A549 (cell line): ENCODE measurements around the gene ZNF106. TPM values are rescaled to one million over a fixed set of nuclear protein-coding genes. Genes with fewer than 3 reads are reported as not detected.

ENCODE experiments used
- ATAC-seq, 2 experiments: fragments of 200-7000 bp in 1 of 2; fragments of >200 bp in 1 of 2; cut with Nextera tagmentation in 1 of 2; cut with Tn5 transposase in 1 of 2; 3 replicates each; pipeline versions ENCODE4 v1.8.0 to v1.9.1; 2018 to 2020; ENCODE audit warnings: mild to moderate bottlenecking in 1 of 2, moderate library complexity in 1 of 2
- CTCF ChIA-PET: fragments of 300-600 bp; sonication (Branson Sonifier 250); formaldehyde crosslinking; extraction: SDS; loops from one replicate; lab custom pipeline; 2021; ENCODE audit warnings: antibody characterized with exemption, inconsistent platforms; lab: Yijun Ruan, JAX
- POLR2A ChIA-PET: fragments of 350-600 bp; formaldehyde crosslinking; extraction: SDS; loops from one replicate; lab custom pipeline; 2021; ENCODE audit warnings: antibody characterized with exemption, inconsistent platforms; lab: Yijun Ruan, JAX
- DNase-seq, 2 experiments: peaks; one replicate each; pipeline versions ENCODE4 v3.0.0 to v3.0.0-alpha.2; 2011 to 2016; ENCODE audit warnings: low read depth in 1 of 2, low spot score in 1 of 2
- FAIRE-seq: peaks from 2 replicates; lab custom pipeline; 2011; peaks lifted over from hg19 to GRCh38; lab: Jason Lieb, UNC
- H3K27ac ChIP-seq, 2 experiments: fragments of >200 bp; sonication (Bioruptor Twin); formaldehyde crosslinking; 3 replicates each; pipeline ENCODE4 v1.5.1; 2016 to 2017
- H3K4me1 ChIP-seq: fragments of >200 bp; sonication (Bioruptor Twin); formaldehyde crosslinking; 3 replicates; pipeline ENCODE4 v1.6.1; 2016
- H3K4me2 ChIP-seq: fragments of >200 bp; sonication (Bioruptor Twin); formaldehyde crosslinking; 3 replicates; pipeline ENCODE4 v1.6.1; 2016
- H3K4me3 ChIP-seq: fragments of >200 bp; sonication (Bioruptor Twin); formaldehyde crosslinking; 3 replicates; pipeline ENCODE4 v1.5.1; 2016
- H3K9me3 ChIP-seq: fragments of >200 bp; sonication (Bioruptor Twin); formaldehyde crosslinking; 3 replicates; pipeline ENCODE4 v1.6.1; 2016
- ATOH8 ChIP-seq: fragments of 250-450 bp; sonication (Bioruptor Pico); IDR thresholded peaks from 2 replicates; pipeline ENCODE4 v1.5.0; 2020; ENCODE audit warnings: low read depth, mild to moderate bottlenecking, moderate library complexity
- BCL3 ChIP-seq: fragments of >200 bp; sonication (Bioruptor Twin); formaldehyde crosslinking; IDR thresholded peaks from 3 replicates; pipeline ENCODE4 v1.6.1; 2016
- CEBPB ChIP-seq, 2 experiments: fragments of >200 bp in 1 of 2; sonication (Bioruptor Twin) in 1 of 2; formaldehyde crosslinking in 1 of 2; IDR thresholded peaks; 2 replicates each; pipeline ENCODE4 v1.6.1; 2012 to 2016
- CHD4 ChIP-seq: fragments of 200-600 bp; sonication (generic); IDR thresholded peaks from 2 replicates; pipeline ENCODE4 v1.6.1; 2016; ENCODE audit warnings: antibody characterized with exemption, mild to moderate bottlenecking, borderline replicate concordance
- CTCF ChIP-seq: fragments of >200 bp; sonication (Bioruptor Twin); formaldehyde crosslinking; IDR thresholded peaks from 3 replicates; pipeline ENCODE4 v1.5.1; 2016
- E2F6 ChIP-seq: IDR thresholded peaks from 2 replicates; pipeline ENCODE4 v1.6.1; 2012; ENCODE audit warnings: low read depth, borderline replicate concordance
- EHF ChIP-seq: fragments of 250-450 bp; sonication (Bioruptor Pico); IDR thresholded peaks from 2 replicates; pipeline ENCODE4 v1.5.0; 2020; ENCODE audit warnings: mild to moderate bottlenecking
- FOSB ChIP-seq: fragments of 250-450 bp; sonication (Bioruptor Pico); IDR thresholded peaks from 2 replicates; pipeline ENCODE4 v1.5.0; 2020; ENCODE audit warnings: mild to moderate bottlenecking, moderate library complexity
- GATA3 ChIP-seq: IDR thresholded peaks from 2 replicates; pipeline ENCODE4 v1.6.1; 2012; ENCODE audit warnings: borderline replicate concordance
- HDAC2 ChIP-seq: fragments of 200-600 bp; sonication (generic); IDR thresholded peaks from 2 replicates; pipeline ENCODE4 v1.6.1; 2016
- HEYL ChIP-seq: fragments of 250-450 bp; sonication (Bioruptor Pico); IDR thresholded peaks from 2 replicates; pipeline ENCODE4 v1.8.0; 2021; ENCODE audit warnings: mild to moderate bottlenecking, moderate library complexity
- HOXA7 ChIP-seq: fragments of 250-450 bp; sonication (Bioruptor Pico); IDR thresholded peaks from 2 replicates; pipeline ENCODE4 v1.5.0; 2020; ENCODE audit warnings: mild to moderate bottlenecking, moderate library complexity
- HOXB13 ChIP-seq: fragments of 250-450 bp; sonication (Bioruptor Pico); IDR thresholded peaks from 2 replicates; pipeline ENCODE4 v1.5.0; 2020; ENCODE audit warnings: low read depth, mild to moderate bottlenecking, moderate library complexity
- KDM5A ChIP-seq: fragments of 200-600 bp; sonication (generic); IDR thresholded peaks from 2 replicates; pipeline ENCODE4 v1.6.1; 2016; ENCODE audit warnings: antibody characterized with exemption, mild to moderate bottlenecking
- MAX ChIP-seq: IDR thresholded peaks from 2 replicates; pipeline ENCODE4 v1.6.1; 2012
- MAZ ChIP-seq: fragments of 150-350 bp; IDR thresholded peaks from 2 replicates; pipeline ENCODE4 v1.6.1; 2014; ENCODE audit warnings: antibody characterized with exemption, low read depth, low read length, borderline replicate concordance
- PHF8 ChIP-seq: fragments of 200-600 bp; sonication (generic); IDR thresholded peaks from 2 replicates; pipeline ENCODE4 v1.6.1; 2016; ENCODE audit warnings: low read depth, mild to moderate bottlenecking, antibody characterized with exemption, moderate library complexity, borderline replicate concordance
- ZFP36 ChIP-seq: fragments of 450-650 bp; IDR thresholded peaks from 2 replicates; pipeline ENCODE4 v1.6.1; 2014; ENCODE audit warnings: borderline replicate concordance; ENCODE audit not compliant: partially characterized antibody
- WGBS: methylation state at CpG from one replicate; pipeline ENCODE4 v1.1.6; 2017; ENCODE audit errors: missing lambda C conversion rate; 5-methylcytosine and 5-hydroxymethylcytosine counted together
- polyA plus RNA-seq, 4 experiments: library from polyadenylated mRNA; depleted of rRNA in 3 of 4; stranded (reverse); fragments of >200 nt; fragmentation: RNase III in 1 of 4; extraction: RNeasy Plus Mini Kit Qiagen cat#74134 plus additional on column Dnase treatment in 1 of 4; gene quantifications; 2 replicates in 3 of 4; 3 replicates in 1 of 4; pipeline ENCODE4 v1.2.3, GENCODE V29; 2011 to 2017

Gene ZNF106
- polyA plus RNA-seq, 2 of the 4 experiments (the other 2 are of a cell fraction), result 7.8 to 19.3 TPM

GRCh38 chr15:42411884-42412283, 79.1 kb downstream of the ZNF106 start:
- H3K4me2 ChIP-seq, result no peak overlapping the region
- H3K4me1 ChIP-seq, result no peaks in the 10 kb centered on the region
- H3K4me3 ChIP-seq, result no peak overlapping the region
- H3K9me3 ChIP-seq, result no peaks in the 10 kb centered on the region
- WGBS, result 94% methylated on average over 6 of the region's 7 CpGs
- no peak for TF ChIP-seq MAX
- no peak for TF ChIP-seq CTCF
- no peak for TF ChIP-seq CEBPB (IDR thresholded peaks at IDR 0.05)
- no peak for TF ChIP-seq HEYL (CRISPR knock-in tag)
- CTCF ChIA-PET, result no interaction called here
- DNase-seq, result no peak
- no peak overlapping the region for H3K27ac ChIP-seq
- POLR2A ChIA-PET, result no interaction called here
- no peak for FAIRE-seq
- no peak for ATAC-seq

GRCh38 chr15:42409011-42409410, 81.9 kb downstream of the ZNF106 start:
- no peak for DNase-seq
- FAIRE-seq, result no peak
- CTCF ChIA-PET, result interaction anchor here (0.7 to 1.0 kb wide), 2 partner anchors 10 to 14 kb away, joined by 3 to 4 read pairs; no protein-coding TSS in a partner anchor
- 82% methylated on average over 5 of the region's 9 CpGs for WGBS
- ATAC-seq, result no peak
- no peak overlapping the region for H3K4me3 ChIP-seq
- TF ChIP-seq MAZ (no peak), CHD4 (no peak), GATA3 (no peak), HOXB13 (CRISPR knock-in tag) (no peak), EHF (CRISPR knock-in tag) (no peak), E2F6 (no peak), BCL3 (no peak), CEBPB (IDR thresholded peaks at IDR 0.05) (no peak), ATOH8 (CRISPR knock-in tag) (no peak), PHF8 (no peak), HOXA7 (CRISPR knock-in tag) (no peak), FOSB (CRISPR knock-in tag) (no peak), KDM5A (no peak), HDAC2 (no peak)
- TF ChIP-seq, all 56 proteins: peak for 0
- POLR2A ChIA-PET, result no interaction called here
- H3K27ac ChIP-seq, result no peak overlapping the region
- H3K4me1 ChIP-seq, result no peaks in the 10 kb centered on the region
- H3K4me2 ChIP-seq, result no peak overlapping the region
- H3K9me3 ChIP-seq, result no peaks in the 10 kb centered on the region

GRCh38 chr15:42408178-42408577, 82.8 kb downstream of the ZNF106 start:
- FAIRE-seq, result no peak
- ChIA-PET POLR2A (no interaction called here), CTCF (interaction anchor here (0.7 to 1.0 kb wide), 2 partner anchors 11 to 15 kb away, joined by 3 to 4 read pairs; no protein-coding TSS in a partner anchor)
- DNase-seq, result no peak
- WGBS, result 88% methylated on average over 4 of the region's 4 CpGs
- H3K27ac ChIP-seq, result no peak overlapping the region
- no peak for ATAC-seq
- no peaks in the 10 kb centered on the region for H3K4me1 ChIP-seq
- H3K9me3 ChIP-seq, result no peaks in the 10 kb centered on the region
- H3K4me2 ChIP-seq, result no peak overlapping the region
- no peak overlapping the region for H3K4me3 ChIP-seq
- no peak for TF ChIP-seq ZFP36
- TF ChIP-seq HOXA7 (CRISPR knock-in tag), result no peak
